PC-9 (cell line): ENCODE measurements around the gene ACTN1.

Experiments used
- CTCF ChIP-seq: fragments of 200-600 bp; sonication (generic); conservative IDR thresholded peaks from 2 replicates; pipeline ENCODE4 v1.6.1; 2017; ENCODE audit warnings: mixed run types, antibody characterized with exemption, mild to moderate bottlenecking, moderate library complexity
- EZH2 ChIP-seq: fragments of 200-600 bp; sonication (generic); IDR thresholded peaks from 2 replicates; pipeline ENCODE4 v1.8.0; 2017; ENCODE audit warnings: antibody characterized with exemption, low read depth

- TF ChIP-seq CTCF: no peak
- TF ChIP-seq EZH2: no peak
Measured at GRCh38 chr14:68936980-68937379, 42.1 kb downstream of the ACTN1 start.
